GM12891 (cell line): Measurements from ENCODE around the gene CIAO2A.

ENCODE experiments used
- POLR2A ChIP-seq: IDR thresholded peaks from 2 replicates; pipeline ENCODE4 v1.6.1; 2011; ENCODE audit warnings: low read depth, low read length, control low read depth
- POLR2AphosphoS5 ChIP-seq: IDR thresholded peaks from 2 replicates; pipeline ENCODE4 v1.6.1; 2011; ENCODE audit warnings: low read depth, low read length, control low read depth
- SPI1 ChIP-seq: IDR thresholded peaks from 2 replicates; pipeline ENCODE4 v1.6.1; 2011; ENCODE audit warnings: low read depth, low read length, control low read depth
- TAF1 ChIP-seq: IDR thresholded peaks from 2 replicates; pipeline ENCODE4 v1.6.1; 2011; ENCODE audit warnings: low read depth, low read length, control low read depth

- TF ChIP-seq POLR2A (no peak), POLR2AphosphoS5 (no peak), SPI1 (no peak), TAF1 (no peak)
Measured at GRCh38 chr15:64099379-64099778, 5.7 kb upstream of the CIAO2A start.
